H1 (cell line): ENCODE results near the gene BCAR1.

Experiments
- CTBP2 ChIP-seq: IDR thresholded peaks from 2 replicates; pipeline ENCODE4 v1.7.0; 2011; ENCODE audit warnings: borderline replicate concordance, mild to moderate bottlenecking, moderate library complexity, mixed read lengths, low read length; ENCODE audit not compliant: insufficient read depth, insufficient read length
- CTCF ChIP-seq, 3 experiments: IDR thresholded peaks; 1 replicate in 2 of 3; 2 replicates in 1 of 3; pipeline versions ENCODE4 v1.5.1 to v1.6.1; 2011; ENCODE audit warnings: low read length in 3 of 3, mild to moderate bottlenecking in 3 of 3, inconsistent platforms in 2 of 3, low read depth in 1 of 3, moderate library complexity in 1 of 3; ENCODE audit not compliant: insufficient read depth in 1 of 3; ENCODE audit errors: control extremely low read depth in 1 of 3
- EGR1 ChIP-seq: IDR thresholded peaks from 2 replicates; pipeline ENCODE4 v1.6.1; 2011; ENCODE audit warnings: low read depth, low read length, borderline replicate concordance
- EP300 ChIP-seq, 2 experiments: IDR thresholded peaks; 1 replicate in 1 of 2; 2 replicates in 1 of 2; pipeline ENCODE4 v1.6.1; 2011 to 2012; ENCODE audit warnings: low read depth in 2 of 2, low read length in 2 of 2, mild to moderate bottlenecking in 2 of 2, borderline replicate concordance in 1 of 2, inconsistent platforms in 1 of 2, moderate library complexity in 1 of 2
- GABPA ChIP-seq: IDR thresholded peaks from 2 replicates; pipeline ENCODE4 v1.6.1; 2011; ENCODE audit warnings: mild to moderate bottlenecking, low read length, moderate library complexity, borderline replicate concordance; ENCODE audit not compliant: insufficient read depth
- GTF2F1 ChIP-seq: IDR thresholded peaks from 2 replicates; pipeline ENCODE4 v1.6.1; 2012; ENCODE audit warnings: low read depth, low read length, improper control_type of control experiment, borderline replicate concordance
- POLR2A ChIP-seq, 2 experiments: IDR thresholded peaks; 1 replicate in 1 of 2; 2 replicates in 1 of 2; pipeline ENCODE4 v1.6.1; 2011; ENCODE audit warnings: low read depth in 2 of 2, low read length in 2 of 2, mild to moderate bottlenecking in 2 of 2; ENCODE audit errors: control extremely low read depth in 1 of 2
- TBP ChIP-seq: IDR thresholded peaks from 2 replicates; pipeline ENCODE4 v1.6.1; 2011; ENCODE audit warnings: low read depth, low read length, improper control_type of control experiment
- TEAD4 ChIP-seq: IDR thresholded peaks from 2 replicates; pipeline ENCODE4 v1.6.1; 2012; ENCODE audit warnings: low read depth, low read length, inconsistent platforms, mixed read lengths
- TF ChIP-seq, protein P1 (sequence below): IDR thresholded peaks from 2 replicates; pipeline ENCODE4 v1.6.1; 2012; ENCODE audit warnings: inconsistent platforms

- no peak for TF ChIP-seq CTCF (IDR thresholded peaks at IDR 0.05; ENCODE audit: control extremely low read depth in 1 of 3, insufficient read depth in 1 of 3, low read depth in 1 of 3, low read length in 3 of 3)
- TF ChIP-seq GABPA = no peak
- TF ChIP-seq EP300 (IDR thresholded peaks at IDR 0.05; ENCODE audit: borderline replicate concordance in 1 of 2, low read depth in 2 of 2, low read length in 2 of 2) = no peak
- TF ChIP-seq EGR1 = no peak
- TF ChIP-seq TBP = no peak
- no peak for TF ChIP-seq GTF2F1
- no peak for TF ChIP-seq POLR2A (IDR thresholded peaks at IDR 0.05; ENCODE audit: control extremely low read depth in 1 of 2, low read depth in 2 of 2, low read length in 2 of 2)
- no peak for TF ChIP-seq TEAD4
- no peak for TF ChIP-seq CTBP2
- TF ChIP-seq, protein P1, sequence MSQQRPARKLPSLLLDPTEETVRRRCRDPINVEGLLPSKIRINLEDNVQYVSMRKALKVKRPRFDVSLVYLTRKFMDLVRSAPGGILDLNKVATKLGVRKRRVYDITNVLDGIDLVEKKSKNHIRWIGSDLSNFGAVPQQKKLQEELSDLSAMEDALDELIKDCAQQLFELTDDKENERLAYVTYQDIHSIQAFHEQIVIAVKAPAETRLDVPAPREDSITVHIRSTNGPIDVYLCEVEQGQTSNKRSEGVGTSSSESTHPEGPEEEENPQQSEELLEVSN = no peak
These were observed 15.2 kb downstream of the BCAR1 start for GRCh38 chr16:75236232-75236631.
